H1 (cell line): ENCODE data around the gene SLC35G4. TPM values are rescaled to one million over a fixed set of nuclear protein-coding genes. Genes with fewer than 3 reads are reported as not detected.
A peak's percentile ranks its signal among the peaks of the same experiment; 100 is the strongest.

Experiments used
- CTCF ChIA-PET: fragments of 300-600 bp; sonication (Branson Sonifier 250); formaldehyde crosslinking; loops from one replicate; lab custom pipeline; 2021; ENCODE audit not compliant: partially characterized antibody; lab: Charles Lee
- POLR2A ChIA-PET: fragments of 300-600 bp; sonication (Branson Sonifier 250); formaldehyde crosslinking; loops from one replicate; lab custom pipeline; 2021; ENCODE audit warnings: inconsistent platforms; ENCODE audit not compliant: partially characterized antibody; lab: Charles Lee
- DNase-seq, 2 experiments: peaks; one replicate each; pipeline versions ENCODE4 v3.0.0 to v3.0.0-alpha.2; 2010 to 2022; ENCODE audit warnings: low spot score in 2 of 2, low read depth in 1 of 2, mixed read lengths in 1 of 2
- FAIRE-seq: peaks from 2 replicates; lab custom pipeline; 2011; peaks lifted over from hg19 to GRCh38; lab: Jason Lieb, UNC
- H2AFZ ChIP-seq: 2 replicates; pipeline ENCODE4 v1.8.1; 2012; ENCODE audit warnings: low read length, inconsistent platforms
- H2AK5ac ChIP-seq: 2 replicates; pipeline ENCODE4 v1.6.1; 2013; ENCODE audit warnings: low read depth, low read length
- H2BK120ac ChIP-seq: replicated peaks from 2 replicates; pipeline ENCODE3; 2013; ENCODE audit warnings: low read depth, low read length, inconsistent platforms
- H2BK12ac ChIP-seq: 2 replicates; pipeline ENCODE4 v1.6.1; 2013; ENCODE audit warnings: low read depth, low read length
- H2BK15ac ChIP-seq: 2 replicates; pipeline ENCODE4 v1.6.1; 2013; ENCODE audit warnings: low read length
- H2BK20ac ChIP-seq: 2 replicates; pipeline ENCODE4 v1.6.1; 2013; ENCODE audit warnings: low read length
- H2BK5ac ChIP-seq: 2 replicates; pipeline ENCODE4 v1.6.1; 2013; ENCODE audit warnings: low read depth, low read length
- H3K14ac ChIP-seq: 2 replicates; pipeline ENCODE4 v1.6.1; 2013; ENCODE audit warnings: inconsistent platforms; ENCODE audit not compliant: insufficient read length
- H3K18ac ChIP-seq: 2 replicates; pipeline ENCODE4 v1.6.1; 2013; ENCODE audit warnings: low read length; ENCODE audit errors: extremely low read depth
- H3K23ac ChIP-seq: 2 replicates; pipeline ENCODE4 v1.6.1; 2013; ENCODE audit warnings: inconsistent platforms; ENCODE audit not compliant: insufficient read length
- H3K23me2 ChIP-seq: 2 replicates; pipeline ENCODE4 v1.6.1; 2013; ENCODE audit warnings: low read depth, low read length
- H3K27ac ChIP-seq: 2 replicates; pipeline ENCODE4 v1.6.1; 2011; ENCODE audit warnings: low read depth, low read length, inconsistent platforms
- H3K27me3 ChIP-seq, 4 experiments: replicated peaks in 1 of 4; 1 replicate in 1 of 4; 2 replicates in 3 of 4; pipeline versions ENCODE4 v1.6.1 to v1.8.1; 2011 to 2013; ENCODE audit warnings: low read length in 3 of 4, mild to moderate bottlenecking in 3 of 4, inconsistent platforms in 2 of 4, mixed read lengths in 2 of 4, moderate library complexity in 1 of 4; ENCODE audit not compliant: control insufficient read depth in 3 of 4, insufficient read depth in 3 of 4; ENCODE audit errors: extremely low read depth in 1 of 4
- H3K36me3 ChIP-seq, 4 experiments: 2 replicates each; pipeline versions ENCODE4 v1.6.1 to v1.8.1; 2011 to 2013; ENCODE audit warnings: mild to moderate bottlenecking in 4 of 4, low read length in 3 of 4, moderate library complexity in 2 of 4, control low read depth in 1 of 4, inconsistent platforms in 1 of 4; ENCODE audit not compliant: insufficient read depth in 4 of 4, control insufficient read depth in 2 of 4
- H3K4ac ChIP-seq: replicated peaks from 2 replicates; pipeline ENCODE3; 2013; ENCODE audit warnings: low read length, low read depth, mixed read lengths, inconsistent platforms; ENCODE audit not compliant: insufficient read length
- H3K4me1 ChIP-seq, 4 experiments: replicated peaks in 1 of 4; 1 replicate in 1 of 4; 2 replicates in 3 of 4; pipeline versions ENCODE4 v1.6.1 to v1.8.1; 2011 to 2013; ENCODE audit warnings: low read length in 3 of 4, inconsistent platforms in 2 of 4, mixed read lengths in 1 of 4; ENCODE audit not compliant: insufficient read depth in 4 of 4, control insufficient read depth in 3 of 4
- H3K4me2 ChIP-seq, 2 experiments: 2 replicates each; pipeline versions ENCODE4 v1.6.1 to v1.8.1; 2011 to 2013; ENCODE audit warnings: low read depth in 2 of 2, low read length in 2 of 2, control low read depth in 1 of 2, inconsistent platforms in 1 of 2, mild to moderate bottlenecking in 1 of 2; ENCODE audit not compliant: insufficient read depth in 1 of 2
- H3K4me3 ChIP-seq, 4 experiments: fragments of 200-600, 300-600 bp in 1 of 4; sonication (generic), shearing (Covaris generic), sonication (Bioruptor Twin) in 1 of 4; 2 replicates each; pipeline versions ENCODE4 v1.5.1 to v1.8.1; 2011 to 2016; ENCODE audit warnings: low read length in 4 of 4, low read depth in 3 of 4, control low read depth in 2 of 4, inconsistent platforms in 2 of 4, mild to moderate bottlenecking in 2 of 4, mixed read lengths in 1 of 4, moderate library complexity in 1 of 4; ENCODE audit not compliant: insufficient read depth in 2 of 4; ENCODE audit errors: extremely low read depth in 1 of 4
- H3K56ac ChIP-seq: replicated peaks from 2 replicates; pipeline ENCODE3; 2013; ENCODE audit warnings: low read depth, mild to moderate bottlenecking, mixed read lengths, low read length, inconsistent platforms; ENCODE audit not compliant: insufficient read length
- H3K79me1 ChIP-seq: 2 replicates; pipeline ENCODE4 v1.6.1; 2013; ENCODE audit warnings: low read depth, low read length, control low read depth
- H3K79me2 ChIP-seq, 2 experiments: 2 replicates each; pipeline versions ENCODE4 v1.6.1 to v1.8.1; 2012 to 2013; ENCODE audit warnings: low read length in 2 of 2, mild to moderate bottlenecking in 2 of 2, inconsistent platforms in 1 of 2; ENCODE audit not compliant: insufficient read depth in 2 of 2, control insufficient read depth in 1 of 2
- H3K9ac ChIP-seq, 4 experiments: replicated peaks in 1 of 4; 1 replicate in 1 of 4; 2 replicates in 3 of 4; pipeline versions ENCODE4 v1.6.1 to v1.8.1; 2011 to 2013; ENCODE audit warnings: low read depth in 3 of 4, low read length in 3 of 4, control low read depth in 2 of 4, mild to moderate bottlenecking in 2 of 4, moderate library complexity in 2 of 4, inconsistent platforms in 1 of 4; ENCODE audit errors: extremely low read depth in 1 of 4
- H3K9me3 ChIP-seq, 2 experiments: 2 replicates each; pipeline versions ENCODE4 v1.6.1 to v1.8.1; 2012 to 2013; ENCODE audit warnings: mild to moderate bottlenecking in 2 of 2, moderate library complexity in 2 of 2, control low read depth in 1 of 2, inconsistent platforms in 1 of 2, low read depth in 1 of 2, low read length in 1 of 2, mixed read lengths in 1 of 2; ENCODE audit not compliant: insufficient read depth in 2 of 2
- H4K20me1 ChIP-seq, 2 experiments: replicated peaks in 1 of 2; 2 replicates each; pipeline versions ENCODE3 to v1.8.1; 2011 to 2013; ENCODE audit warnings: inconsistent platforms in 2 of 2, low read length in 2 of 2, mild to moderate bottlenecking in 1 of 2; ENCODE audit not compliant: insufficient read depth in 2 of 2, control insufficient read depth in 1 of 2
- H4K5ac ChIP-seq: 2 replicates; pipeline ENCODE4 v1.6.1; 2013; ENCODE audit warnings: low read length, low read depth, mixed read lengths, inconsistent platforms; ENCODE audit not compliant: insufficient read length
- H4K8ac ChIP-seq: 2 replicates; pipeline ENCODE4 v1.8.0; 2013; ENCODE audit warnings: mild to moderate bottlenecking, moderate library complexity, low read length, inconsistent platforms; ENCODE audit not compliant: insufficient read depth; ENCODE audit errors: extremely low read depth
- H4K91ac ChIP-seq: replicated peaks from 2 replicates; pipeline ENCODE3; 2013; ENCODE audit warnings: low read length, mixed read lengths, inconsistent platforms; ENCODE audit not compliant: insufficient read length
- CBX5 ChIP-seq: fragments of 300-800, 300-1000 bp; sonication (generic); IDR thresholded peaks from 2 replicates; pipeline ENCODE4 v1.7.1; 2016; ENCODE audit warnings: antibody characterized with exemption, low read length, low read depth
- CEBPB ChIP-seq: IDR thresholded peaks from 2 replicates; pipeline ENCODE4 v1.6.1; 2012; ENCODE audit warnings: low read depth, low read length
- EGR1 ChIP-seq: IDR thresholded peaks from 2 replicates; pipeline ENCODE4 v1.6.1; 2011; ENCODE audit warnings: low read depth, low read length, borderline replicate concordance
- EP300 ChIP-seq, 2 experiments: IDR thresholded peaks; 1 replicate in 1 of 2; 2 replicates in 1 of 2; pipeline ENCODE4 v1.6.1; 2011 to 2012; ENCODE audit warnings: low read depth in 2 of 2, low read length in 2 of 2, mild to moderate bottlenecking in 2 of 2, borderline replicate concordance in 1 of 2, inconsistent platforms in 1 of 2, moderate library complexity in 1 of 2
- FOSL1 ChIP-seq: IDR thresholded peaks from 2 replicates; pipeline ENCODE4 v1.6.1; 2011; ENCODE audit warnings: mild to moderate bottlenecking, low read depth, low read length, moderate library complexity; ENCODE audit not compliant: insufficient read depth
- GABPA ChIP-seq: IDR thresholded peaks from 2 replicates; pipeline ENCODE4 v1.6.1; 2011; ENCODE audit warnings: mild to moderate bottlenecking, low read length, moderate library complexity, borderline replicate concordance; ENCODE audit not compliant: insufficient read depth
- NRF1 ChIP-seq: IDR thresholded peaks from 2 replicates; pipeline ENCODE4 v1.6.1; 2011; ENCODE audit warnings: mild to moderate bottlenecking, low read depth, low read length, improper control_type of control experiment
- RAD21 ChIP-seq, 2 experiments: IDR thresholded peaks in 1 of 2; conservative IDR thresholded peaks in 1 of 2; 2 replicates each; pipeline ENCODE4 v1.6.1; 2011; ENCODE audit warnings: low read depth in 2 of 2, low read length in 2 of 2, improper control_type of control experiment in 1 of 2, inconsistent platforms in 1 of 2, mild to moderate bottlenecking in 1 of 2, moderate library complexity in 1 of 2
- SIN3A ChIP-seq, 2 experiments: IDR thresholded peaks in 1 of 2; conservative IDR thresholded peaks in 1 of 2; 2 replicates each; pipeline ENCODE4 v1.6.1; 2011 to 2012; ENCODE audit warnings: low read length in 2 of 2, improper control_type of control experiment in 1 of 2, low read depth in 1 of 2, mild to moderate bottlenecking in 1 of 2
- SIX5 ChIP-seq: IDR thresholded peaks from 2 replicates; pipeline ENCODE4 v1.6.1; 2011; ENCODE audit warnings: mild to moderate bottlenecking, low read depth, low read length
- SP2 ChIP-seq: IDR thresholded peaks from 2 replicates; pipeline ENCODE4 v1.6.1; 2012; ENCODE audit warnings: mild to moderate bottlenecking, low read length, inconsistent platforms
- TCF12 ChIP-seq: IDR thresholded peaks from 2 replicates; pipeline ENCODE4 v1.6.1; 2011; ENCODE audit warnings: low read depth, mild to moderate bottlenecking, low read length
- WGBS, 2 experiments: shearing (Covaris generic) in 1 of 2; methylation state at CpG; one replicate each; pipeline versions ENCODE4 v1.1.6 to v1.1.7; 2013 to 2015; ENCODE audit warnings: low lambda C conversion rate in 2 of 2, mixed read lengths in 2 of 2, inconsistent platforms in 1 of 2, low coverage in 1 of 2, missing lambda C conversion rate in 1 of 2; ENCODE audit not compliant: insufficient replicate concordance in 2 of 2, insufficient coverage in 1 of 2, insufficient read length in 1 of 2; ENCODE audit errors: extremely low coverage in 1 of 2, missing lambda C conversion rate in 1 of 2; 5-methylcytosine and 5-hydroxymethylcytosine counted together
- polyA plus RNA-seq, 7 experiments: library from polyadenylated mRNA; depleted of rRNA in 3 of 7; stranded (reverse) in 5 of 7; unstranded in 2 of 7; fragments of >200 nt in 5 of 7; fragments of 200-250 nt in 2 of 7; gene quantifications; 1 replicate in 5 of 7; 2 replicates in 1 of 7; 4 replicates in 1 of 7; pipeline versions ENCODE4 v1.2.1 to v1.2.3, GENCODE V29; 2011 to 2013; ENCODE audit warnings: missing spikeins in 2 of 7, mixed read lengths in 2 of 7
- total RNA-seq: library from RNA; stranded (reverse); fragmentation: NEBNext Ultra II Directional; extraction: Animal tissue kit (Norgen Biotek cat#: 25700); gene quantifications from 2 replicates; pipeline ENCODE4 v1.2.1, GENCODE V29; 2021

Gene SLC35G4
- total and polyA plus RNA-seq, 2 of the 8 experiments (the other 6 are each of a cell fraction or from before 2014, with no cell fraction given): not detected

DNA sequence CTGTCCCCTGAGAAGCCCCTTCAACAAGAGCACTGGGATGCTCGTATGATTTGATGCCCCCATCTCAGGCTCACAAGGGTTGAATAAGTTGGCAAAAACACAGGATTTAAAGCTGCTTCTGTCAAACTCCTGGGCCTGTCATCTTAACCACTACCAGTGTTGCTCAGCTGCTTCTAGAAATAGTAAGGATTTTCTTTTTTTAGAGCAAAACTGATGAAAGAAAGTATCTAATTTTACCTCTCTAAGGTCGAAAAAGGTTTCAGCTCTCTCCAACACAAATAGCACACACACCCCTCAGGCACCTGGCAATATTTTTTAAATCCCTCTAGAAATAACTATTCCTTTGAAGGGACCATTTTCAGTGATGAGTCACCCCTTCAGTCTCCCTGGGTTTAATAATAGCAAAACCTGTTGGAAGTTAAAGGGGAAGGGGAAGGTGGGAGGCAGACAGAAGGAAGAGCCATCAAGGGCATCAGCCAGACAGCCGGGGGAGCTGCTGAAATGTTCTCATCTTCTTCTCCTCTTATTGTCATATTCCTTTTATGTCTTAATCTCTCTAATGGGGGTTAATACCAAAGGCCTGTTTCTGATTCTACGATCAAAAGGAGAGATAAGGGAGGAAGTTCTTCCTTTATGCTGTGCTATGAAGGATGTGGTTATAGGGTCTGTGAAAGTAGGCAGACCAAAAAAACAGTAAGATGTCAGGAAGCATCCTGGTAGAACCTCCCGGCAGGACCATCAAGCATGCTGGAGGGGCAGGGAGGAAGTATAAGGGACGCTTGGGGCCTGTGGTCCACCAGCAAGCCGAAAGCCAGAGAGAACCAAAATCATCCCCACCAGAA is 31.9 kb upstream of the SLC35G4 start:
- no peak for FAIRE-seq
- Histone ChIP-seq H3K18ac (no peak overlapping the region), H2BK12ac (no peak overlapping the region), H2AK5ac (no peak overlapping the region), H3K9me3 (no peaks in the 10 kb centered on the region), H2AFZ (no peak overlapping the region), H3K23ac (no peak overlapping the region), H4K8ac (no peak overlapping the region), H2BK20ac (no peak overlapping the region), H3K23me2 (no peaks in the 10 kb centered on the region), H3K4me3 (no peak overlapping the region), H3K27ac (no peak overlapping the region), H4K5ac (no peak overlapping the region), H3K4me2 (no peak overlapping the region), H3K79me1 (no peaks in the 10 kb centered on the region), H3K4ac (peak overlapping the region; percentile 50), H4K91ac (no peak overlapping the region), H2BK5ac (no peak overlapping the region), H2BK15ac (no peak overlapping the region), H3K79me2 (no peaks in the 10 kb centered on the region), H3K56ac (no peak overlapping the region), H3K14ac (no peak overlapping the region), H4K20me1 (no peaks in the 10 kb centered on the region), H3K36me3 (no peaks in the 10 kb centered on the region), H3K27me3 (no peaks in the 10 kb centered on the region), H3K4me1 (no peaks in the 10 kb centered on the region), H2BK120ac (no peak overlapping the region), H3K9ac (no peak overlapping the region)
- DNase-seq: no peak
- 83% methylated on average over 7 of the region's 7 CpGs; no CpG with 5 or more reads in 1 of the 2 experiments for WGBS, 2 experiments
- POLR2A ChIA-PET: no interaction called here
- CTCF ChIA-PET: no interaction called here
- TF ChIP-seq FOSL1 (no peak), SIX5 (no peak), EP300 (IDR thresholded peaks at IDR 0.05; ENCODE audit: borderline replicate concordance in 1 of 2, low read depth in 2 of 2, low read length in 2 of 2) (no peak), NRF1 (no peak), TCF12 (no peak), EGR1 (no peak), CBX5 (no peak), CEBPB (no peak), RAD21 (IDR thresholded peaks at IDR 0.05 in 1 of 2, conservative IDR thresholded peaks at IDR 0.05 in 1 of 2; ENCODE audit: low read depth in 2 of 2, low read length in 2 of 2) (no peak), SP2 (no peak), GABPA (no peak), SIN3A (conservative IDR thresholded peaks at IDR 0.05 in 1 of 2, IDR thresholded peaks at IDR 0.05 in 1 of 2; ENCODE audit: low read depth in 1 of 2, low read length in 2 of 2) (no peak)
